AG10803 (cell line): ENCODE measurements around the gene SERPINE1.
"Not testable (repeated sequence)": the region's sequence is repeated elsewhere in the genome, so short reads cannot be mapped to it uniquely, and the experiment has no call there.

Experiments
- DNase-seq: peaks from one replicate; pipeline ENCODE4 v3.0.0; 2010; ENCODE audit warnings: low read depth
- H3K4me3 ChIP-seq: 2 replicates; pipeline ENCODE4 v1.5.1; 2011; ENCODE audit warnings: mild to moderate bottlenecking, low read length, control low read depth
- CTCF ChIP-seq: conservative IDR thresholded peaks from 2 replicates; pipeline ENCODE4 v1.5.1; 2011; ENCODE audit warnings: mild to moderate bottlenecking, low read length, control low read depth, inconsistent platforms

SERPINE1 gene

GRCh38 chr7:101125989-101126650 lies 784 bp upstream of the SERPINE1 start:
- peak; percentile 19; the same call in 1 of the 2 replicates for TF ChIP-seq CTCF
- H3K4me3 ChIP-seq, result peak overlapping the region; percentile 95; the same call in 1 of the 2 replicates

GRCh38 chr7:101127460-101128039 lies 646 bp downstream of the SERPINE1 start:
- DNase-seq, result no peak
- H3K4me3 ChIP-seq, result peak overlapping the region; percentile 95
- no peak for TF ChIP-seq CTCF

More at GRCh38 chr7:101125989-101126650, 784 bp upstream of the SERPINE1 start:
- DNase-seq, result peak; percentile 76

- H3K4me3 ChIP-seq, result peak overlapping the region; percentile 95
- DNase-seq, result no peak
- no peak; the same call in 1 of the 2 replicates for TF ChIP-seq CTCF
These were observed 1.3 kb downstream of the SERPINE1 start for GRCh38 chr7:101128040-101128834.

GRCh38 chr7:101129603-101130117 lies 2.8 kb downstream of the SERPINE1 start:
- TF ChIP-seq CTCF, result no peak
- DNase-seq, result no peak
- peak overlapping the region; percentile 20 for H3K4me3 ChIP-seq

- DNase-seq, H3K4me3 ChIP-seq: not testable (repeated sequence)
These were observed 6.0 kb downstream of the SERPINE1 start for GRCh38 chr7:101132626-101133600.

GRCh38 chr7:101133621-101134398 lies 6.9 kb downstream of the SERPINE1 start:
- no peak for TF ChIP-seq CTCF
- no peak for DNase-seq
- H3K4me3 ChIP-seq, result no peak overlapping the region; the same call in 1 of the 2 replicates
